DMS153 (cell line): Measurements from ENCODE around the gene ALPK1.
A peak's percentile ranks its signal among the peaks of the same experiment; 100 is the strongest.
"Not testable (repeated sequence)": the region's sequence is repeated elsewhere in the genome, so short reads cannot be mapped to it uniquely, and the experiment has no call there.

Source experiments
- DNase-seq: peaks from one replicate; lab custom pipeline; 2025; lab: John Stamatoyannopoulos, UW

ALPK1 gene

GRCh38 chr4:112378858-112379257 is 81.7 kb downstream of the ALPK1 start:
- no peak for DNase-seq

DNA sequence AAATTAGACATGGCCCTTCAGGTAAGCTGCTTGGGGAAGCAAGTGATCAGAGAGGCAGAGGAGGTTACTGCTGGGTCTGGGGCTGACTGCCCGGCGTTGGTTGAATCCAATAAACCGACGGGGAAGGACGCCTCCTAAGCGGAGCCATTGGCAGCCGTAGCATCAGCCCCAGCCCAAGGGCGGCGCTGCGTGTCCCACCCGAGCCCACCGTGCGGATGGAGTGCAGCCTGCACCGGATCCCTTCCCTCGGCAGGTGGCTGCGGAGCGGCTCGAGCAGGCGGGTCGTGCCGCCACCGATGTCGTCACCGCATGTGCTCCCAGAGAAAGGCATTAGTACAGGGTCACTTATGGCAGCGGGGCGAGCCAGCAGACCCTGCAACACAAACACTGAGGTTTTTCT is 82.1 kb downstream of the ALPK1 start:
- DNase-seq: no peak

GRCh38 chr4:112381996-112382692 is 85.0 kb downstream of the ALPK1 start:
- DNase-seq: peak; percentile 73

DNA sequence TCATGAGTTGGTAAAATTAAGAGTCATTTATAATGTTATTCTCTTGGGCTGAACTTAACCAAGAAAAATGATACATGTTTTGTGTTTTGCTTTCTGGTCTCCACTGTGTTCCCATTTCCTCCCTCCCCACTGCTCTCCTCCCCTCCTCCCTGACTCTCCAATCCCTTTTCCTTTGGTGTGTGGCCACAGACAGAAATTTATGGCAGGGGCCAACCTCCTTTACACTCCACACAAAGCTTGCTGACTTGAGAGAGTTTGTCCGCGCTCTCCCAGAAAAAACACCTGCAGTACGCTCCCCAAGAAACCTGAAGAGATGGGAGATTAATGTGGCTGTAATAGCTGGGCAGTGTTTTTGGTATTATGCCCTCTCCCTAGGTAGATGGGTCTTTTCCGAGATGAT is 88.9 kb downstream of the ALPK1 start:
- DNase-seq: no peak

DNA sequence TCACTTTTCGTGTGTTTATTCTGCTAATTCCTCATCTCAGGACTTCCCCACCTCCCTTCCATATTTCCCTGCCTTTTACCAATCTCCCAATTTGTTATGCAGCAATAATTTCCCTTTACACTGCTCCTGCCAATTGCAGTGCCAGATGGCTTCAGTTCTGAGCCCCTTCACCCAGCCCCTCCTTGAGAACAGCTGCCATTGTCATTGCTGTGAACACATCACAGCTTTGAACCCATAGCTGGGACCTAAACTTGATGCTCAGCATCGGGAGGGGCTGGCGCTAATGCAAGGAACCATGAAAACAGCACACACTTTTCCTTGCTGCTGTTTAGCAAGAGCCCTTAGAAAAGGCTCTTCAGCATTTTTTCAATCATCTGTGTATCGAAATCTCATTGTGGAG is 104.9 kb downstream of the ALPK1 start:
- DNase-seq: no peak

DNA sequence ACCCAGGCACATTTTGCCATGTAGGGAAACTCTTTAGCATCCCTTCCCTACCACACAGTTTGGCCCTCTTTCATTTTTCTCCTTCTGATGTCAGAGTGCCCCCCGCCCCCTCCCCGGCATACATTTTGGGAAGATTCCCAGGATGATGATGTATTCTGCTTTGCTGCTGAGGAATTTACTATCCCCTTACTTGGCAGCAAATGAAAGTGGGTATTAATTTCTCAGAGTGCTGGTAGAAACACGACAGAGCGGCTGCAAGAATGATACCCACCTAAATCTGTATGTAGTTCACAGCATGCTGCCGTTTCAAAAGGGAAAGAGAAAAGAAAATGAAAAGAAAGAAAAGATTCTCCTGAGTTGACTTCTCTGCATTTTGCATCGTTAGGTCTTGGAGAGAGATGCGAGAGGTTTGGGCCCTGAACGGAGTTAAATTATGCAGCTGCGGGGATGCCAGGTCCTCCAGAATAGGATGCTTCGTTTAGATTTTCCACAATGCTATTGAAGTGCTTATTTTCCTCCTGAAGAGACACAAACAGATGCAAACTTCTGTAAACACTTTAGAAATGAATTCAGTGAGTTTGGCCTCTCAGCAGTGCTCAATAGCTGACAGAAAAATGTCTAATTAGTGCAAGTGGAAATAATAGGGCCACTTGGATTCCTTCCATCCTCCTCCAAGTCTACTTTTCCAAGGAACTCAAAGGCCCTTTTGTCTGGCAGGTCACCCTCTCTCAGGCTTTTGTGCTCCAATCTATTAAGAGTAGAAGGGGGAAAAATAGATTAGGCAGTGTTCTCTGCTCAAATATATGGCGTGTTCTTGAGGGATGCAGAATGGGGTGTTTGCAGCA is 106.2 kb downstream of the ALPK1 start:
- no peak for DNase-seq

- no peak for DNase-seq
Measured at GRCh38 chr4:112410364-112410763, 113.2 kb downstream of the ALPK1 start.

DNA sequence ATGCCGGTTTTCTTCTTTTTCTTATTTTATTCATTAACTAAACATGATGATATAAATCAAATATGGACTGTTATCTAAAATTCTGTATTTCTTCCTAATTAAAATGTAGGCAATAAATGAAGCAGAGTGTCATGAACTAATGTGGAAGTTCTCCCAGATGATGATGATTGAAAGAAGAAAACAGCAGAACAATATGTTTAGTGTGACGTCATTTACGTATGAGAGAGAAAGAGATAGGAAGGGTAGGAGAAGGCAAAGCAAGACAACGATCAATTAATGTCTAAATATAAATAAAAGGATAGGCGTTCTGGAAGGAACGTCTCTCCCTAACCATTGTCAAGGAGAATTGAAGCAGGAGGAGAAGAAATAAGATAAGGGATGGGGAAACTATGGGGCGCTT is 113.6 kb downstream of the ALPK1 start:
- no peak for DNase-seq

DNA sequence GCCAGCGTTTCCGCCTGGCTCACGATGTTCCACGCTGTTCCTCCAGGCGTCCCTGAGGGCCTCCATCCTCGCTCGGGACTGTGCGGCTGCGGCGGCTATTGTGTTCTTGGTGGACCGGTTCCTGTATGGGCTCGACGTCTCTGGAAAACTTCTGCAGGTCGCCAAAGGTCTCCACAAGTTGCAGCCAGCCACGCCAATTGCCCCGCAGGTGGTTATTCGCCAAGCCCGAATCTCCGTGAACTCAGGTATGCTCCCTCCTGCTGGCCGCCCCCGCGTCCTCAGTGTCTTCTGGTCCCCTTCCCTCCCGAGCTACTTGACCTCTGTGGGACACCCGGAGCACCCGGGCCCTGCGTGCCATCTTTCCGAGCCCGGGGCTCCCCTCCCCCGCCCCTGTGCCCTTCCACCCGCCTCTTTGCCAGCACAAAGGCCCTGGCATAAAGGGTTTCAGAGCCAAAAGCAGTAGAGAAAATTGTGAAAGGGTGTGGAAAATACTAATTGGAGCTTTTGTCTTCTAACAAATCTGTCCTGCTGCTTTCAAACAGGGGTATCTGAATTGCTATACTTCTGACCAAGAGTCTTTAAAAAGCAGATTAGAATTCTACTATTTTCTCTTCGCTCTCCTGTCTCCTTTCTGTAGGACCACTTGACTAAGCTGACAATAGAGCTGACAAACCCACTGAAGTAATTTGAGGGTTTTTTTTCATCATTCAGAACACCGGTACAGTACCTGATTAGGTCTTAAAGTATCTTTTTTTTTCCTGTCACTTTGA is 114.8 kb downstream of the ALPK1 start:
- DNase-seq: no peak

- no peak for DNase-seq
Measured at GRCh38 chr4:112416464-112416863, 119.3 kb downstream of the ALPK1 start.

DNA sequence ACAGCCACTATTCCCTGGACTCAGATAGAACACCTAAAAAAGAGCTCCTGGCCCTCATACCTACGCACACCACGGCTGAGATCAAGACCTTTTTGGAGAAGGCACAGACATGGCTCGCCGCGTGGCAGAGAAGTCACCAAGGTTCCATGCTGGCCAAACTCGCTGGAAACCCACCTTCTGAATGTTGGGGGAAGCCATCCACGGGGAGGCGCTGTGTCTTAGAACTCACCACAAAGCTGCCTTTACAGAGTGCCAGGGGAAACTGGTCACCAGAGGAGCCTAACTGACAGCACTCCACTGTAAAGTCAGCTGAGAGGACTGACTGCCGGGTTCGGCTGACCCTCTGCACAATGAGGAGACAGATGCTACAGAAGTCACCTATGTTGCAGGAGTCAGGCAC is 120.9 kb downstream of the ALPK1 start:
- no peak for DNase-seq

DNA sequence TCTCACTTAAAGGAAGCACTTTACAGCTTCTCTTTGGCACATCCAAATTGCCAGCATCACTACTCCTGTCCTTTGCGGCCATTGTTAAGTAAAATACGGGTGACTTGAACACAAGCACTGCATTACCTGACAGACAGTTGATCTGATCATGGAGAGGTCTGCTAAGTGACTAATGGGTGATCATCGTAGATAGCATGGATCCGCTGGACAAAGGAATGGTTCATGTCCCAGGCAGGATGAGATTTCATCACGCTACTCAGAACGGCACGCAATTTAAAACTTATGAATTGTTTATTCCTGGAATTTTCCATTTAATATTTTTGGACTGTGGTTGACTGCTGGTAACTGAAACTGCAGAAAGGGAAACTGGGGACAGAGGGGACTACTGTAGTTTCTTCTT is 124.7 kb downstream of the ALPK1 start:
- DNase-seq: no peak

DNA sequence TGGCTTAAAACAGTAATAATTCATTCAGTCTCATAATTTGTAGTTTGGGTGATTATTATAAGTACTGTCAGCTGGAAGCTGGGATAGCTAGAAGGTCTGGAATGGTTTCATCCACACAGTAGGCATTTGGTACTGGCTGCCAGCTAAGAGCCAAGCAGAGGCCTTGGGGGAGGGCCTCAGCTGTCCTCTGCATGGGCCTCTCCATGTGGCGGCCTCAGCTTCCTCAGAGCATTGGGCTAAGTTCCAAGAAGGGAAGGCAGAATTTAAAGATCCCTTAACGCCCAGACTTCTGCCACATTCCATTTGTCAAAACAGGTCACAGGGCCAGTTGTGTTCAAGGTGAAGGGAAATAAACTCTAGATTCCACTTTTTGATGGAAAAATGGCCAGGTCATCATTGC is 125.5 kb downstream of the ALPK1 start:
- DNase-seq: no peak

DNA sequence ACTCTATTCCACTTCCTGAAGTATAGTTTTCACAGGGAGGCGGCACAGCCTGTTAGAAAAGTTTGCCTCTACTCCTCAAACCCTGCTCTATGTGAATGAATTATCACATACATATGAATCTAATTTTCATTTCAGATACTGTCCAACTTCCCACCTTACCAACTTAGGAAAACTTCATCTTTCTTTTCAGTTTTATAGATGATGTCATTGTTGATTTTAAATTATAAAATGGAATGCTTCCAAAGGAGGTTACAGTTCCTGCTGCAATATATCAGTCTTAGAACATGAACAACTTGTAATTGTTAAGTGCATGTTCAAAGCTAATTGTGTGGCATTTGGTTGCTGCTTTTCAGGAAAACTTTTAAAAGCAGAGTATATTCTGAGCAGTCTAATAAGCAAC is 126.4 kb downstream of the ALPK1 start:
- DNase-seq: no peak

GRCh38 chr4:112425823-112426222 is 128.7 kb downstream of the ALPK1 start:
- DNase-seq: no peak

DNA sequence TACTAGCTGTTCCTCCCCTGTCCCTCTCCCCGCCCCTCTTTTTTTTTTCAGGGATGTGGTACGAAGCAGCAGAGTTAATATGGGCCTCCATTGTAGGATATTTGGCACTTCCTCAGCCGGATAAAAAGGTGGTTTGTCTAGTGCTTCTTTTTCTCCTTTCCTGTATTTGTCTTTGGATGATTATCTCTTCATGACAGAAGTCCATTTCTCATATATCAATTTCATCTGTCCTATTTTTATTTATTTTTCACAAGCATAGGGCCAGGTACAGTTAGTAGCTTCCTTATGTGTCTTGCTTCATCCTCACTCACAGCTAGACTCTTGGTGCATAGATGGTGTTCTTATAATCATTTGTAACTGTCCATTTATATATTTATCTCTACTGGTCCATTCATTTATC is 129.2 kb downstream of the ALPK1 start:
- no peak for DNase-seq

- no peak for DNase-seq
Measured at GRCh38 chr4:112431158-112431557, 134.0 kb downstream of the ALPK1 start.

GRCh38 chr4:112436987-112437386 is 139.8 kb downstream of the ALPK1 start:
- DNase-seq: no peak

GRCh38 chr4:112442226-112442625 is 145.1 kb downstream of the ALPK1 start:
- DNase-seq: not testable (repeated sequence)

DNA sequence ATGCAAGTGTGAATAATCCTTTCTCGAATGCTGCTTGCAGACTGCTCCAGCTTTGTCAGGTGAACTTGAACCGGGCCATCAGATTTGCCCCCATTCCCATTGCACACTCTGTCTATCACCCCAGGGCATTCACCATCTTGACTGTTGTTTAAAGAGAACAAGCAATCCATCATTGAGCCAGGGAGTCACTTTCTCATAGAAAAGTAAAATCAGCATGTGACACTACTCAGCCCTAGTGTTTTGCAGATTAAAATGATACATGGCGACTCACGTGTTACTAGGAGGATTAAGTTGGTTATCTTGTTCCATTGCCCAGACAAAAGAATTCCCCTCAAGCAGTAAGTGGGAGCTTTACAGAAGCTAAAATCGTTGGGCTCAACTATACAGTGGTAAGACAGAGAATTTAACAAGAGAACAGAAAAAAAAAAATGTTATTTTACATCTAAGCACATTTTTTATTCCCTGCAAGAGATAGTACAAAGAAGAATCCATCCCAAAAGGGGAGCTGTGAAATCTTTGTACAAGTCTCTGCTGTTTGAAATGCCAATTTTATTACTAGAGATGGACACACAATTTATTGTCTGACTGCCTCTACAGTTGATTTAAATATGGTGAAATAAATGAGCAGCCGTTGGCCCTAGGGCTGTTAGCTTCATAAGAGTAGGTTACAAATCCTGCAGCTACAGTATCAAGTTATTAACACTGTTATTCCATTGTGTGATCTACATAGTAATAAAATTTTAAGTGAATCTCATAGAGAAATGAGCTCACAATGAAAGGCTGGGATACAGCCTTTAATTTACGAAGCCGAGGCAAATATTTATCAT is 151.3 kb downstream of the ALPK1 start:
- no peak for DNase-seq

- DNase-seq: no peak
Measured at GRCh38 chr4:112449708-112450107, 152.5 kb downstream of the ALPK1 start.

GRCh38 chr4:112451104-112451503 is 153.9 kb downstream of the ALPK1 start:
- no peak for DNase-seq
